ENCODE results near the gene CORO1C.
"Not testable (repeated sequence)": the region's sequence is repeated elsewhere in the genome, so short reads cannot be mapped to it uniquely, and the experiment has no call there.

Gene CORO1C

GRCh38 chr12:108621161-108621560 lies 110.2 kb downstream of the CORO1C start:
- H2AFZ ChIP-seq (ENCODE audit: low read depth, low read length), result no peak overlapping the region
- DNase-seq (no peak), ATAC-seq (ENCODE audit: insufficient read depth, low read depth) (no peak)
- H3K36me3 ChIP-seq (ENCODE audit: insufficient read depth, low read length), result peaks cover 34% of the 10 kb centered on the region
- H3K27ac ChIP-seq (ENCODE audit: low read length), result no peak overlapping the region
- H3K27me3 ChIP-seq (ENCODE audit: insufficient read depth, low read length, poor library complexity), result no peaks in the 10 kb centered on the region
- no peak for TF ChIP-seq EZH2 (IDR thresholded peaks at IDR 0.05; ENCODE audit: borderline replicate concordance, low read depth, low read length, severe bottlenecking)
- no peak for TF ChIP-seq CTCF (IDR thresholded peaks at IDR 0.05; ENCODE audit: borderline replicate concordance, extremely low read depth, low read length, poor library complexity, severe bottlenecking)
- H3K4me1 ChIP-seq (ENCODE audit: insufficient read depth, low read length), result peaks cover 24% of the 10 kb centered on the region
- H3K4me2 ChIP-seq (ENCODE audit: insufficient read depth, low read length), result no peak overlapping the region
- peaks cover 26% of the 10 kb centered on the region for H3K79me2 ChIP-seq (ENCODE audit: insufficient read depth, low read length)
- H3K9me3 ChIP-seq (ENCODE audit: insufficient read depth, low read length, severe bottlenecking), result no peaks in the 10 kb centered on the region
- no peak overlapping the region for H3K9ac ChIP-seq (ENCODE audit: low read depth, low read length)
- H4K20me1 ChIP-seq (ENCODE audit: insufficient read depth, low read length), result peaks cover 5% of the 10 kb centered on the region
- no peak overlapping the region for H3K4me3 ChIP-seq (ENCODE audit: low read depth in 1 of 2, low read length in 2 of 2)

DNA sequence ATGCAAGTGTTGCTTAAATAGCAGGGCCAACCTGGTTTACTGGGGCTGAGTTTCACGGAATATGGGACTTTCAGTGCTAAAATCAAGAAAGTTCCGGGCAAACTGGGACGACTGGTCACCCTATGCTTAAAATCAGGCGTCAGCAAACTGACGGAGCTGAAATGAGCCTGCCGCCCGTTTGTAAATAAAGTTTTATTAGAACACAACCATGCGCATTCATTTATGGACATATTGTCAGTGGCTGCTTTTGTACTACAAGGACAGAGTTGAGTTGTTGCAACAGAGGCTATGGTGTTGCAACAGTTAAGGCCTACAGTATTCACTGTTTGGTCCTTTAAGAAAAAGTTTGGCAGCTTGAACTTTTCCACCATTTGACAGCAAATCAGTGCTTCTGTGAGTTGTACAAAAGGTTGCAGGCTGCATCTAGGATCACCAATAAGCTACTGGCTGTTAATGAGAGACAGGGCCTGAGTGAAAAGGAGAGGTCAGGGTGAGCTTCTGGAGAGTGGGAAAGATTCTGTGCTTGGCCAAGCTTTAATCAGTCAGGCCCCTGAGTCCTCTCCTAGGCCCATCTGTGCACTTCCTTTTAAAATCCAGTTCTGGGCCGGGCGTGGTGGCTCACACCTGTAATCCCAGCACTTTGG lies 111.0 kb downstream of the CORO1C start:
- DNase-seq, result no peak
- Histone ChIP-seq H4K20me1 (ENCODE audit: insufficient read depth, low read length) (peaks cover 5% of the 10 kb centered on the region), H2AFZ (ENCODE audit: low read depth, low read length) (no peak overlapping the region), H3K4me1 (ENCODE audit: insufficient read depth, low read length) (peaks cover 24% of the 10 kb centered on the region), H3K4me3 (ENCODE audit: low read depth in 1 of 2, low read length in 2 of 2) (no peak overlapping the region), H3K4me2 (ENCODE audit: insufficient read depth, low read length) (no peak overlapping the region), H3K27ac (ENCODE audit: low read length) (no peak overlapping the region), H3K9ac (ENCODE audit: low read depth, low read length) (no peak overlapping the region), H3K9me3 (ENCODE audit: insufficient read depth, low read length, severe bottlenecking) (peaks cover 4% of the 10 kb centered on the region), H3K36me3 (ENCODE audit: insufficient read depth, low read length) (peaks cover 34% of the 10 kb centered on the region), H3K27me3 (ENCODE audit: insufficient read depth, low read length, poor library complexity) (no peaks in the 10 kb centered on the region), H3K79me2 (ENCODE audit: insufficient read depth, low read length) (peaks cover 20% of the 10 kb centered on the region)
- ATAC-seq (ENCODE audit: insufficient read depth, low read depth), result no peak
- no peak for TF ChIP-seq EZH2 (IDR thresholded peaks at IDR 0.05; ENCODE audit: borderline replicate concordance, low read depth, low read length, severe bottlenecking)
- TF ChIP-seq CTCF (IDR thresholded peaks at IDR 0.05; ENCODE audit: borderline replicate concordance, extremely low read depth, low read length, poor library complexity, severe bottlenecking), result no peak

DNA sequence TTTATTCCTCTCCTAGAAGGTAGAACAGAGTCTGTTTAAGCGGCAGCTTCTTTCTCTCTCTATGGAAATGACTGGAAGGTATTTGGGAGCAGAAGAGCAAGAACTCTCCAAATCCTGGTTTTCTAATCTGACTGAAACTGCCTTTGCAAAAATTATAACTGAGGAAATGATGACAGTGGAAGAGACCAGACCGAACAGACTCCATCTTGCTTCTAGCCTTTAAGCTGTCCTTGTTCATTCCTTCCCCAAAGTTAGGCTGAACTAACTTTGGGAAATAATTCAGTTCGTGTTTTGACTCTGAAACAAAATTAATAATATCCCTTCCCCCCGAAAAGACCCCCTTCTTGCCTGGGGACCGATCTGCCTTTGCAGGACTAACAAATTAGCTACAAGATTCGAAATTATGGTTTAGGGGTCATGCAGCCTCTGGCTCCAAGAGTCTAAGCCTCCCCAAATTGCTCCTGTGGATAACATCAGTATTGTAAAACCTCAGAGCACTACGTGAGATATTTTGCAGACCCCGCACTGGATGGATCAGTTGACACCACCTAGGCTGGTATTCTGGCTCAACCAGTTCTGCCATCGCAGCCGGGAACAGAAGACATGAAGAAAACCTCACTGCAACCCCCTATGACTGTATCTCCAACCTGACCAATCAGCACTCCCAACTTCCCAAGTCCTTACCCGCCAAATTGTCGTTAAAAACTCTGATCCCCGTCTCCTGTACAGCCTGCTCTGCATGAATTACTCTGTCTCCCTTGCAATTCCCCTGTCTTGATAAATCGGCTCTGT lies 111.8 kb downstream of the CORO1C start:
- H3K9me3 ChIP-seq (ENCODE audit: insufficient read depth, low read length, severe bottlenecking), result peaks cover 4% of the 10 kb centered on the region
- H3K4me2 ChIP-seq (ENCODE audit: insufficient read depth, low read length), result no peak overlapping the region
- H3K4me3 ChIP-seq (ENCODE audit: low read depth in 1 of 2, low read length in 2 of 2), result no peak overlapping the region
- H3K36me3 ChIP-seq (ENCODE audit: insufficient read depth, low read length), result peaks cover 30% of the 10 kb centered on the region
- DNase-seq, result no peak
- TF ChIP-seq EZH2 (IDR thresholded peaks at IDR 0.05; ENCODE audit: borderline replicate concordance, low read depth, low read length, severe bottlenecking), result no peak
- no peak for TF ChIP-seq CTCF (IDR thresholded peaks at IDR 0.05; ENCODE audit: borderline replicate concordance, extremely low read depth, low read length, poor library complexity, severe bottlenecking)
- no peak for ATAC-seq (ENCODE audit: insufficient read depth, low read depth)
- peaks cover 24% of the 10 kb centered on the region for H3K4me1 ChIP-seq (ENCODE audit: insufficient read depth, low read length)
- no peak overlapping the region for H3K9ac ChIP-seq (ENCODE audit: low read depth, low read length)
- H3K79me2 ChIP-seq (ENCODE audit: insufficient read depth, low read length), result peaks cover 13% of the 10 kb centered on the region
- peaks cover 5% of the 10 kb centered on the region for H4K20me1 ChIP-seq (ENCODE audit: insufficient read depth, low read length)
- H2AFZ ChIP-seq (ENCODE audit: low read depth, low read length), result no peak overlapping the region
- H3K27ac ChIP-seq (ENCODE audit: low read length), result no peak overlapping the region
- H3K27me3 ChIP-seq (ENCODE audit: insufficient read depth, low read length, poor library complexity), result no peaks in the 10 kb centered on the region

GRCh38 chr12:108618953-108619274 lies 112.4 kb downstream of the CORO1C start:
- not testable (repeated sequence) for H3K9ac ChIP-seq (ENCODE audit: low read depth, low read length); H3K9me3 ChIP-seq (ENCODE audit: insufficient read depth, low read length, severe bottlenecking); H3K4me2 ChIP-seq (ENCODE audit: insufficient read depth, low read length); ATAC-seq (ENCODE audit: insufficient read depth, low read depth); H3K79me2 ChIP-seq (ENCODE audit: insufficient read depth, low read length); H2AFZ ChIP-seq (ENCODE audit: low read depth, low read length); DNase-seq; H3K27me3 ChIP-seq (ENCODE audit: insufficient read depth, low read length, poor library complexity); H3K27ac ChIP-seq (ENCODE audit: low read length); H3K4me3 ChIP-seq (ENCODE audit: low read depth in 1 of 2, low read length in 2 of 2); H4K20me1 ChIP-seq (ENCODE audit: insufficient read depth, low read length)
- Histone ChIP-seq H3K36me3 (ENCODE audit: insufficient read depth, low read length) (peaks cover 25% of the 10 kb centered on the region), H3K4me1 (ENCODE audit: insufficient read depth, low read length) (peaks cover 24% of the 10 kb centered on the region)

All from DND-41 (cell line).